Left renal cortex interstitium (tissue), 4 donors: ENCODE measurements around the gene PRTFDC1. TPM values are rescaled to one million over a fixed set of nuclear protein-coding genes. Genes with fewer than 3 reads are reported as not detected.
"Not testable (repeated sequence)": the region's sequence is repeated elsewhere in the genome, so short reads cannot be mapped to it uniquely, and the experiment has no call there.

Experiments used
- DNase-seq, 4 donors: peaks; one replicate each; pipeline ENCODE4 v3.0.0-alpha.2; 2013; ENCODE audit warnings: low read depth in 4 of 4, low spot score in 2 of 4, missing footprints in 1 of 4
- polyA plus RNA-seq, 4 donors: library from polyadenylated mRNA; unstranded; fragments of 120-200 nt; gene quantifications; one replicate each; pipeline ENCODE4 v1.2.1, GENCODE V29; 2013; ENCODE audit not compliant: insufficient read length in 4 of 4

PRTFDC1 gene
- 10 to 100 TPM; 36.5 to 49.2 (median 44.0) TPM for polyA plus RNA-seq

GRCh38 chr10:24952143-24952706 is at the start of gene PRTFDC1:
Gene PRTFDC1 (minus strand): TSS chr10:24952606. CDS start chr10:24952575, 31 bp downstream.
- peak in 2 of 4 donors; percentile 54 to 59 for DNase-seq

GRCh38 chr10:24998044-24998443 is 45.6 kb upstream of the PRTFDC1 start:
- DNase-seq, result no peak

- no peak for DNase-seq
Observed at GRCh38 chr10:24995072-24995471, 42.7 kb upstream of the PRTFDC1 start.

- no peak for DNase-seq
Observed at GRCh38 chr10:24993237-24993958, 41.0 kb upstream of the PRTFDC1 start.

GRCh38 chr10:24992512-24993133 is 40.2 kb upstream of the PRTFDC1 start:
- DNase-seq, result no peak

- DNase-seq, result no peak
Observed at GRCh38 chr10:24991298-24991697, 38.9 kb upstream of the PRTFDC1 start.

- DNase-seq, result no peak
Observed at GRCh38 chr10:24989867-24990266, 37.5 kb upstream of the PRTFDC1 start.

GRCh38 chr10:24988831-24989640 is 36.6 kb upstream of the PRTFDC1 start:
- no peak for DNase-seq

GRCh38 chr10:24984906-24985305 is 32.5 kb upstream of the PRTFDC1 start:
- DNase-seq, result no peak

- no peak for DNase-seq
Observed at GRCh38 chr10:24983946-24984345, 31.5 kb upstream of the PRTFDC1 start.

GRCh38 chr10:24983130-24983529 is 30.7 kb upstream of the PRTFDC1 start:
- DNase-seq, result no peak

- DNase-seq, result no peak
Observed at GRCh38 chr10:24982319-24983112, 30.1 kb upstream of the PRTFDC1 start.

- DNase-seq, result no peak
Observed at GRCh38 chr10:24981161-24981710, 28.8 kb upstream of the PRTFDC1 start.

GRCh38 chr10:24979685-24980084 is 27.3 kb upstream of the PRTFDC1 start:
- no peak for DNase-seq

- DNase-seq, result no peak
Observed at GRCh38 chr10:24974976-24975375, 22.6 kb upstream of the PRTFDC1 start.

- no peak for DNase-seq
Observed at GRCh38 chr10:24973163-24973562, 20.8 kb upstream of the PRTFDC1 start.

- no peak for DNase-seq
Observed at GRCh38 chr10:24971374-24971773, 19.0 kb upstream of the PRTFDC1 start.

GRCh38 chr10:24969841-24970281 is 17.5 kb upstream of the PRTFDC1 start:
- DNase-seq, result no peak

- not testable (repeated sequence) for DNase-seq
Observed at GRCh38 chr10:24968951-24969350, 16.5 kb upstream of the PRTFDC1 start.

- no peak for DNase-seq
Observed at GRCh38 chr10:24968349-24968748, 15.9 kb upstream of the PRTFDC1 start.
